Loucy (cell line): ENCODE data around the gene GPR55.

Experiments used
- CTCF ChIP-seq: fragments of 200-600 bp; sonication (generic); conservative IDR thresholded peaks from 2 replicates; pipeline ENCODE4 v1.5.1; 2014; ENCODE audit warnings: mild to moderate bottlenecking, antibody characterized with exemption, low read length
- EZH2phosphoT487 ChIP-seq: fragments of 200-600 bp; IDR thresholded peaks from 2 replicates; pipeline ENCODE4 v1.6.1; 2018; ENCODE audit warnings: antibody characterized with exemption, mild to moderate bottlenecking, moderate library complexity, borderline replicate concordance

GRCh38 chr2:230872968-230873660 lies 51.9 kb downstream of the GPR55 start:
- TF ChIP-seq CTCF (no peak), EZH2phosphoT487 (no peak)
